GM21576 (cell line): ENCODE measurements around the gene GPHN.
"Not testable (repeated sequence)": the region's sequence is repeated elsewhere in the genome, so short reads cannot be mapped to it uniquely, and the experiment has no call there.

Source experiments
- ATAC-seq: cut with Tn5 transposase; IDR thresholded peaks from one replicate; pipeline ENCODE4 v1.9.1; 2021; ENCODE audit warnings: mild to moderate bottlenecking, moderate library complexity; ENCODE audit not compliant: unreplicated experiment

Gene GPHN

GRCh38 chr14:67016856-67017255 is 508.9 kb downstream of the GPHN start:
- ATAC-seq = no peak

DNA sequence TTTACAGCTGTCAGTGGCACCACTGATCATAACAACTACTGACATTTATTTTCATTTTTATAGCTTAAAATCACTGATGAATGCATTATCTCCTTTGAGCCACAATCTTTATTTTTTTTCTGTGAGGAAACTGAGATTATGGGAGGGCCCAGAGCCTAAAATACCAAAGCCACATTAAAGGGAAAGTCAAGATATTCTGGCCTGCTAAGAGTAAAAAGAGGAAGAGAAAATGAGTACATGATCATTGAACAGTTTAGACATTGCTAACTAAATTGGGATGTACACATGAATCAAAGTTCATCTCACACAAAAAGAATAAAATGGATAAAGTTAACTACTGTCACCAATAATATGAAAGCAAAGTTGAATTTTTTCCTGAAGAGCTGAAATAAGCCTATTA is 510.8 kb downstream of the GPHN start:
- ATAC-seq = no peak

DNA sequence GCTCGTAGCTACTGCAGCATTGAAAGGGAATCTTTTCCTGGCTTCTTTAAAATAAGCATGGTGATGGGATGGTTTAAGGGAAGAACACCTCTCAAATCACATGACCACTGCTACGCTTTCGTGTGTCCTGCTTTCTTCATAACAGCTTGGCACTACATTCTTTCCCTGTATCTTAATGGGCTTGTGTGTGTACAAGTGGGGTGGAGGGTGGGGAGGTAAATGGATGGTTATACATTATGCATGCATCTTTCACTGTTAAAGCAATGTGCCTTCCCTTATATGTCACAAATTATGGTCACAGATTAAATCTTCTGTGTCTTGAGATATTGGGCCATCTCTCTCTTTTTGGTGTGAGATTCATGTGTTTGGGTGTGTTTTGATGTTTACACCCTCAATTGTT is 511.8 kb downstream of the GPHN start:
- ATAC-seq = no peak

- no peak for ATAC-seq
Observed at GRCh38 chr14:67031920-67032774, 524.2 kb downstream of the GPHN start.

- no peak for ATAC-seq
Observed at GRCh38 chr14:67045440-67045839, 537.5 kb downstream of the GPHN start.

- ATAC-seq = no peak
Observed at GRCh38 chr14:67050896-67051295, 542.9 kb downstream of the GPHN start.

- ATAC-seq = no peak
Observed at GRCh38 chr14:67056684-67057083, 548.7 kb downstream of the GPHN start.

DNA sequence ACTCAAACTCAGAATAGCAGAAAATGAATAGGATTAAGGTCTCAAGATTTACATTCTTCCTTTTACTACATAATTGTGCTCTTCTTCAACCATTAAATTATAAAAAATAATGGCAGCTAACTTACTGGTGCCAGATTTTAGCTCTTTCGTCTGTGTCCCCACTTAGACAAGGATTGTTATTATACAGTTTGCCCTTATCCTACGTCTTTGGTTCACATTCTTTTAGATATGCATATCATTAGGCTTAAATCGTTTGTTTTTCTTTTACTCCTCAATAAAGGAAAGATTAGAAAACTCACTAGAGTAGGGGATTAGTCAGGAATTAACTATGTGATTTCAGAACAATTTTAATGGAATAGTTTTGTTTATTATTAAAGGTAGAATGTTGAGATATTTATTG is 551.6 kb downstream of the GPHN start:
- no peak for ATAC-seq

GRCh38 chr14:67060546-67060945 is 552.6 kb downstream of the GPHN start:
- ATAC-seq = no peak

GRCh38 chr14:67067070-67067814 is 559.3 kb downstream of the GPHN start:
- not testable (repeated sequence) for ATAC-seq

GRCh38 chr14:67068251-67068650 is 560.3 kb downstream of the GPHN start:
- ATAC-seq = no peak

DNA sequence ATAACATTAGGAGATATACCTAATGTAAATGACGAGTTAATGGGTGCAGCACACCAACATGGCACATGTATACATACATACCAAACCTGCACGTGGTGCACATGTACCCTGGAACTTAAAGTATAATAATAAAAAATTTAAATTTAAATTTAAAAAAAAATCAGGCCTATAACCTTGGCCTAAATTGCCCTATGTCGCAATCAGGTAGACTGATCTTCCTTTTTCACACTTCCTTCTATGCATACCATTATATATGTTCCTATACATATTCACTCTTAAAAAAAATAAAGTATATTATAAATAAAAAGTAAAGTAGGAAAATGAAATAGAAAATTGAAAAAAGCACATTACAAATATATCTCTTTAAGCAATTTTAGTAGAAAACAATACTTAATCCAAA is 563.6 kb downstream of the GPHN start:
- ATAC-seq = no peak

- ATAC-seq = no peak
Observed at GRCh38 chr14:67077921-67078320, 570.0 kb downstream of the GPHN start.

DNA sequence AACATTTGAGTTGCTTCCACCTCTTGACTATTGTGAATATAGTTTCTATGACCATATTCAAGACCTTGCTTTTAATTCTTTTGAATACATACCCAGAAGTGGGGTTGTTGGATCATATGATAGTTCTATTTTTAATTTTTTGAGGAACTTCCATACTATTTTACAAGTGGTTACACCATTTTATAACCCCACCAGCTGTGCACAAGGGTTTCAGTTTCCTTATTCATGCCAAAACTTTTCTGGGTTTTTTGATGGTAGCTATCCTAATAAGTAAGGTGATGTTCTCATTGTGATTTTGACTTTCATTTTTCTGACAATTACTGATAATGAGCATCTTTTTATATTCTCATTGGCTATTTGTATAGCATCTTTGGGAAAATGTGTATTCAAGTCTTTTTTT is 571.9 kb downstream of the GPHN start:
- ATAC-seq = no peak

DNA sequence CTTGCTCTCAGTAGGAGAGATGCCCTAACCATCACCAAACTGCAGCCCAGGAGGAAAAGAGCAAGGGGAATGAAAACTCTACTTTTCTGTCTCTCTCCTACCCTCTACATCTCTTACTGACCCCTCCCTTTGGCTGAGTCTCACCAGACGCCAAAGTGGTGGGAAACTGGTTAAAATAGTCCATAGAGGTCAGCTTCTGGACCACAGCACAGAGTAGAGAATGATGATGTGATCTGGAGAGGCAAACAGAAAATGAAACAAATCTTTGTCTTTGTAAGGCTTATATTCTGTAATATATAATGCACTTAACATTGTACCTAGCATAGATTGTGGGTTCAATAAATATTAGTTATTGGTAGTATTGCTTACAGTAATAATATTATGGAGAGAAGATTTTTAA is 600.3 kb downstream of the GPHN start:
- no peak for ATAC-seq

DNA sequence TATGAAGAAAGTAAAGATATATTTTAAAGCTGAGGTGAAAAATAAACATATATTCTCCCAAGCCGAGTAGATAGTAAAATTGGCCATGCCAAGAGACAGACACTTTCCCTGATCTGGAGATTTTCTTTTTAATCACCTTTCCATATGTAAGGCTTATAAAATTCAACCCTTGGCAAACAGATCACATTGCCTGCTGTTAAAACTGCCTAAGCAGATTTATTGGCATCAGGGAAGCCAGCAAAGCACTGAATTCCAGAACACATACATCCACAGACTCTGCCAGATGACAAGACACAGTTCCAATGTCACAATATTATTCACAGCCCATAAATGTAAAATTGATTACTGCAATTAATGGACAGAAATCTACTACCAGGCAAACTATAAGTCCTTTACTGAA is 603.1 kb downstream of the GPHN start:
- no peak for ATAC-seq

- no peak for ATAC-seq
Observed at GRCh38 chr14:67112344-67112743, 604.4 kb downstream of the GPHN start.

DNA sequence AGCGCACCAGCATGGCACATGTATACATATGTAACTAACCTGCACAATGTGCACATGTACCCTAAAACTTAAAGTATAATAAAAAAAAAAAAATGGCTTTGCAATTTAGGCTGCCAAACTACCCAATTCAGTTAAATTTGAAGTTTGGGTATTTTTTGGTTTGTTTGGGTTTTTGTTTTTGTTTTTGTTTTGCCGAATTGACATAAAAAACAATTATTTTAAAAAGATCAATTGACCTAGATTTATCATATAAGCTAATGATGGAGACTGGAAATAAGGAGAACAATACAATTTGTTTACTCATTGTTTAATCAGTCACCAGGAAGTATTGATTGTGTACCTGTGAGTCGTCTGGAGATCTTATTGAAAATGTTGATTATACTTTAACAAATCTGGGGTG is 619.2 kb downstream of the GPHN start:
- no peak for ATAC-seq

DNA sequence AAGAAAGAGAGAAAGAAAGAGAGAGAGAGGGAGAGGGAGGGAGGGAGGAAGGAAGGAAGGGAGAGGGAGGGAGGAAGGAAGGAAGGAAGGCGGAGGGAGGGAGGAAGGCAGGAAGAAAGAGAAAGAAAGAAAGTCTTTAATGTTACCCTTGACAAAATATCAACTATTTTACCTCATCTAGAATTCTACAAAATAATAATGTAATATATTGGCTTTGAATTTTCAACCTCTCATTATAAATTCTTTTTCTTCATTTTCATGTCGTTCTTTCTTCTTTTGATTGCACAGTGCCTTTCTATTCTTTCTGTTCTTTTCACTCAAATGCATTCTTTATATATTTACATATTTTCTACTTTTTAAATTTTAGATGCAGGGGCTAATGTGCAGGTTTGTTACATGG is 621.8 kb downstream of the GPHN start:
- ATAC-seq = no peak

DNA sequence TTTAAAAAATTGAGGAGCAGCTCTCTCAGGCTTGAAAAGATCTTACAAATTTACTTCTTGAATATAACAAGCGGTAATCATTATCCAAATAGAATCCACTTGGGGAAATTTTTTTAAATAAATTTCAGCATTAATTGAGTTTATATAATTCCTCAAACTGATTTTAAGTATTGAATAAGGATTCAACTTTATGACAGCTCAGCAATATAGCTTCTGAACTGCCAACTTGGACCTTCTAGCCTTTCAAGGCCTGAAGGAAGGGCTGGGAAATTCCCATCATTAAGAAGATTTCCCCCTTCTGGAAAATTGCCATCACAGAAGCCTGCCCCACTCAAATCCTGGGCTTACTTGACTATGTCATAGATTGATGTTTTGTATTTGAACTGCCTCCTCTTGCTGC is 623.7 kb downstream of the GPHN start:
- ATAC-seq = no peak

GRCh38 chr14:67133144-67133543 is 625.2 kb downstream of the GPHN start:
- ATAC-seq = no peak
